Inflammatory macrophage treated with lipopolysaccharide for 4 hours (primary cell): ENCODE data around the gene ST6GAL2.

Experiments used
- DNase-seq: peaks from one replicate; pipeline ENCODE4 v3.0.0-alpha.2; 2020

ST6GAL2 gene

DNA sequence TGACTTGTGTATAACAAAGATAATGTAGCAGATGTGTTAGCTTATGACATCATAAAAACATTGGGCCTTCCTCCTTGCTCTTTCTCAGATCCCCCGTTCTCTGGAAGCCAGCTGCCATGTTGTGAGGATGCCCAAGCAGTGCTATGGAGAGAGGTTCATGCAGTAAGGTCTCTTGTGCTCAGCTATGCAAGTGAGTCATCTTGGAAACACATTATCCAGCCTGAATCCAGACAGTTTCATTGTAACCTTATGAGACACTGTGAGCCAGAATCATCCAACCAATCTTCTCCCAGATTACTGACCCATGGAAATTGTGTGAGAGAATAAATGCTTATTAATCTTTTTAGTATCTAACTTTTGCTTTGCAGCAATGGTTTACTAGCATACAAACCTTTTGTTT lies 60.8 kb downstream of the ST6GAL2 start:
- DNase-seq: no peak

DNA sequence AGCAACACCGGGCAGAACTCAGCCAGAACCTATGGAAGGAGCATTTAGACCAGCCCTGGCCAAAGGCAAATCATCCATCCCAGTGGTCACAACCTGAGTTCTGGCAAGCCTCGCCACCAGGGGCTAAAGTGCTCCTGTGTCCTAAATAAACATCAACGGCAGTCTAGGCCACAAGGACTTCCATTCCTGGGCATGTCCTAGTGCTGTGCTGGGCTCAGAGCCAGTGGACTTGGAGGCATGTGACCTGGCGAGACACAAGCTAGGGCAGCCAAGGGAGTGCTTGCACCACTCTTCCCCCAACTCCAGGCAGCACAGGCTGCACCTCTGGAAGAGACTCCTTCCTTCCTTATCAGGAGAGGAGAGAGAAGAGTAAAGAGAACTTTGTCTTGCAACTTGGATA lies 69.0 kb downstream of the ST6GAL2 start:
- DNase-seq: no peak

DNA sequence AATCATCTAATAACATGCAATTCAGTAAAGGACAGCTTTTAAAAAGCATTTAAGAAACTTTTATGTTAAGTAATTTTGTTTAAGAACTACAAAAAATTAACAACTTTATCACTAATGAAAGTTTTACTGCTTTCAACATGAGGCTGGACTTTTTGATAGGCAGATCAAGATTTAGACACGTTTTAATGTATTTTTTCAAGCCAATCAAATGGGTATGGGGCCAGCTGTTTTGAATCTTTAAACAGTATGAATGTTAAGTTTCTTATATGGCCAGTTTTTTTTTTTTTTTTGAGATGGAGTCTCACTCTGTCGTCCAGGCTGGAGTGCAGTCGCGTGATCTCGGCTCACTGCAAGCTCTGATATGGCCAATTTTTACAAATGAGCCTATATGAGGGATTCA lies 73.1 kb downstream of the ST6GAL2 start:
- no peak for DNase-seq

DNA sequence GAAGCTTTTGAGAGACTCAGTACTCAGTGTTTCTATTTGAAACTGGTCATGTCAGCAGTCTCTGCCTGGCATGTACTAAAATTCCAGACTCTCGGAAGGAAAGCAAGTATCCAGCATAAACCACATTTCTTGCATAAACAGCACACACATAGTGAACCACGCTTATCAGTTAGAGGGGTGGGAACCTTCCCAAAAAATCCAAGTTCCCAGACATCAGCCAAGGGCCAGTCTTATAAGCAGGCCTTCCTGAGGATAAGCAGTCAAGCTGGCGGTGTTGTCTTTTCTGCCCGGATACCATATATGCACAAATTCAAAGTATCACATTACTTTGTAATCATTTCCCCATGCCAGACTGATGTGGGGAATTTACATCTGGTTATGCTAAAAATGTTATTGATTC lies 73.6 kb downstream of the ST6GAL2 start:
- no peak for DNase-seq

DNA sequence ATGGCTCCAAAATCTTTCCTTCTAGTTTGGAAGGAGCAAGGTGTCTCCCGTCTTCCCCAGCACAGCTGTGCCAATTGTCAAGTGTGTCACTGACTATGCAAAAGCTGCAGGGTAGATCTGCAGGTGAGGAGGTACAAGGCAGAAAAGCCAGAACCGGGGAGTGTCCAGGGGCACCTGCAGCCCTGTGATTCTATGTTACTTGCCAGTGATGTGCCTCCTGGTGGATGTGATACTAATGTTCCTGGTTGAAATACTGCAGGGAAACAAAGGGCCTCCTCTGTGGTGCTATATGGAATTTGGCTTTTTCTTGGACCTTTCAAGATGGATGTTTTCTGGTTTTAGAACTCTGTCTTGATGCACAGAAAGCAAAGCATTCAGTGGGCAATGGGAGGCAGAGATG lies 80.3 kb downstream of the ST6GAL2 start:
- DNase-seq: no peak

DNA sequence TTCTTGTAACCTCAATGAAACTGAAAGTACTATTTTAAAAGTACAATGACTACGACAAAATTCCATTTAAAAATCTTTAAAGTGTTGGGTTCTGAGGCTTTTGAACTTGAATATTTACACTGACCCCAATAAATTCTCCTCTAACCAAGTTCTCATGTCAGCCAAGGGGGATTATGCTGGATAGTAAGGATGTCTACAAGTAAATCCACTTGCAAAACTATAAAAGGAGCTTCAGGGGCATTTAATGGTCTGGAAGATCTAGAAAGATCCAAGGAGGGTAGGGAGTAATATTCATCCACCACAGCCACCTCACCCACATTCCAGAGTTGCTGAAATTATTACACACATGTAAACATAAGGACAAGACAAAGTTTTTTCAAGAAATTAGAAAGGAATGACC lies 81.8 kb downstream of the ST6GAL2 start:
- no peak for DNase-seq

DNA sequence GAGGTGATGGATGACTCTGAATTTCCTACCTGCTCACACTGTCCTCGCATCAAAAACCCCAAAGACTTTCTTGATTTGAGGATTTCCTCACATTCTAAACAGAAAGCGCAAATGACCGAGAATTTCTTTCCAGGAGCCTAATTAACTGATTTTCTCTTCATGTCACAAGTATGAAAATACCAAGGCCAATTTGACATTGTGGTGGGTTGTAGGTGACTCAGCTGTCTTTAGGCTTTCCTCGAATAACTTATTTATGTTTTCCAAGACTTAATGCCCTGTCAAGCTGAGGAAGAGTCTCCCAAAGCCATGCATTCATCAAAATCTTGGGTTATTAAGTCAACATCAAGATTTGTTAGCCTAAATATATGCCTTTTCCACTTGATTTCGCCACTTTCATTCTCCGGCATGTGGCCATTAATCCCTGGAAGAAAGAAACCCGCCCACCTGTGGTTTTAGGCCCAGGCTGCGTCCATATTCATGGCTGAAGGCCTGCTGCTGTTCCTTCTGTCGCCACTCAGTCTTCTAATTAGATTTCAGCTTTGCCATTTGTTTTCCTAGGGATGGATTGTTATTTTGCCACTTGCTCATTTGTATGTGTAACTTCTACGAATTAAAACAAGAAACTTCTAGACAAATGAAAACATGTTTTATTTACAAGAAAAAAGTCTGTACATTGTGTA lies 84.9 kb downstream of the ST6GAL2 start:
- no peak for DNase-seq

DNA sequence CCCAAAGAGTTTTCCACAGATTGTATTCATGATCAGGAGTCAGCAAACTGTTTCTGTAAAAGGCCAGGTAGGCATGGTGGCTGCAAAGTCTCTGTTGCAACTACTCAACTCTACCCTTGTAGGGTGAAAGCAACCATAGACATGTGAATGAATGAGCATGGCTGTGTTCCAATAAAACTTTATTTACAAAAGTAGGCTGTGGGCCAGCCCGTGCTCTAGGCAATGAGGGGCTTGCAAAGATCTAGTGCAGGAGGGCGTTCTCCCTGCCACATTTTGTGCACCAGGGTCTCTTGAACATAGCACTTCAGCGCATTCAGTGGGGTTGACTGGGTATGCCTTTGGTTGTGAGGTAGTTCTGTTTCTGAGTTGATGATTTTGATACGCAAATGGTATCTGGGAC lies 85.8 kb downstream of the ST6GAL2 start:
- no peak for DNase-seq

DNA sequence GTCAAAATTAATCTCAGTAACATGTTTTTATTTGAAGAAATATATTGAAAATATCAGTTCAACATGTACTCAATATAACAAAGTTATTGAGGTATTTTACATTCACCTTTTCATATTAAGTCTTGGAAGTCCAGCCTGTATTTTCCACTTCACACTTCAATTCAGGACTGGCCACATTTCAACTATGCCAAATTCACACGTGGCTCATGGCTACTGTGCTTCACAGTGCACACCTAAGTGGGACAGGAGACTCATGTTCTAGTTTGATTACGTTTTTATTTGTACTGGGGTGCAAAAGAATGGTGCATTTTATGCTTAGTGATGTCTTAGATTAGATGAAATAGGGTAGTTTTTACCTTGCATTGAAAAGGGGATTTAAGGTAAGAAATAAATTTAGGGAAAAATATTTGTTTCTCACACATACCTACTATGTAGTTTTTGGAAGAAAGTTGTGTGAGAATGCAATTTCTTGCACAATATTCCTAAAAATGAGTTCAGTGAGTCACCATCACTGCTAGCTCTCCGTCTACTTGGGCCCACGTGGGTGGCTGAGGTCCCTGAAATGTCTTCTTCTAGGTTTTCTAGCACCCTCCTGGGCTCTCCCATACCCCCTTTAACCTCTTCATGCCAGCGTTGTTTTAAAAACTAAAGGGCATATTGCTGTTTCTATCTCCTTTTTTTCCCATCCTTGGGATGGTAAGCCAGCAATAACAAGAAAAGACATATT lies 87.0 kb downstream of the ST6GAL2 start:
- DNase-seq: no peak

DNA sequence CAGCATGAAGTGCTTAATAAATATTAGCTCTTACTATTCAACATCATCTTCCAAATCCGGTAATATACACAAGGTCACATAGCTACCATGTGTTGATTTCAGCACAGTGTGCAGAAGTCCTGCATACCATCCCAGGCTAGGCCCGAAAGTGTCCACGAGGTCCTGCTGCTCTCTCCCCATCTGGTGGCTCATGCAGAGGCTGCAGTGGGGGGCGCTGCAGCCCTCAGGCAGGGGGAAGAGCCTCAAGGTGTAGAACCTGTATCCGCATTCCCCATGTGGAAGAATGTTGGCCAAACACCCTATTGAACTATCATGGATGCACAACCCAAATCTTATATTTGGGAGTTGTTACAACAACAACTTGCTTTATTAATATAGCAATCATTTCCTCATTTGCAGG lies 88.5 kb downstream of the ST6GAL2 start:
- DNase-seq: no peak

DNA sequence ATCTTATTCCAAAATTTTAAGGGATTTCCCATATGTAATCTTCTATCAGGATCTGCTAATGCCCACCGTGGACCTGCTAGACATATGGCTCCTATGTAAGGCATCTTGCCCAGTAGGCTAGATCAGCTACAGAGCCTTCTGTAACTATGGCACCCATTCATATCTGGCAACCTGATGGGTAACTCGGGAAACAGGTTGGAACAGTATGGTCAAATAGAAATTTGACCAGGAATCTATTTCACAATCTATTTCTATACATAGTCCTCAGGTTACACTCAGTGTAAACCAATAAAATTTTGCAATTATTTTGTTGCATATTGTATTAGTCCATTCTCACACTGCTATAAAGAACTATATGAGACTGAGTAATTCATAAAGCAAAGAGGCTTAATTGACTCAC lies 93.3 kb downstream of the ST6GAL2 start:
- no peak for DNase-seq

DNA sequence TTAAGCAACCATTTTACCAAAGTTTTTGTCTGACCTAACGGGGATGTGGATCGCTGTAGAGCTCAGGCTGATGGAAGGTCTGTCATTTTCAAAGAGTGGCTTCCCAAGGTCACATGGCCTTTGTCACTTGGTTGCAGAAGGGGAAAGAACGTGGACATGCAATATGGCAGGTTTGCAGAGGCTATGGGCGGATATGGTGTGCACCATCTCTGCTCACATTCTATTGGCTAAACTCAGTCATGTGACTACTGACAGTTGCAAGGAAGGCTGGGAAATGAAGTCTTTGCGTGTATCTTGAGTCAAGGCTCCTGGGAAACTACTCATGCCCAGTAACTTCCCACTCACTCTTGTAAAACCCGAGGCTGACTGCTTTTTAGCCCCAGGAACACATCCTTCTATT lies 96.8 kb downstream of the ST6GAL2 start:
- DNase-seq: no peak

DNA sequence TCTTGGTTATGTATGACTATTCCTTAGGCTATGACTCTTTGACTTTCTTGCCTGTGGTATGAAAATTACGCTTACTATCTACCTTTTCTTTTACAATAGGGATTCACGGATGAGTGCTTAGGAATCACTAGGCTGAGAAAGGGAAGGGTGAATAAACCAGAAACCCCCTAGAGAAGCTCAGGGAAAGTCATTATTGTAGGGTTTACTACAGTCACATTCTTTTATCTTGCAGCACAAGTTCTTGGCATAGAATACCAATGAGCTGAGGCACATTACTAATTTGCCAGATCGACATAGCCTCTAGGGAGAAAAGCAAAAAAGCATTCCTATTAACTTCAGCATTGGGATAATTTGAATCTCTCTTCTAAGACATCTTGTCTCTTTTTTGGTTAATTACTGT lies 103.3 kb downstream of the ST6GAL2 start:
- no peak for DNase-seq

DNA sequence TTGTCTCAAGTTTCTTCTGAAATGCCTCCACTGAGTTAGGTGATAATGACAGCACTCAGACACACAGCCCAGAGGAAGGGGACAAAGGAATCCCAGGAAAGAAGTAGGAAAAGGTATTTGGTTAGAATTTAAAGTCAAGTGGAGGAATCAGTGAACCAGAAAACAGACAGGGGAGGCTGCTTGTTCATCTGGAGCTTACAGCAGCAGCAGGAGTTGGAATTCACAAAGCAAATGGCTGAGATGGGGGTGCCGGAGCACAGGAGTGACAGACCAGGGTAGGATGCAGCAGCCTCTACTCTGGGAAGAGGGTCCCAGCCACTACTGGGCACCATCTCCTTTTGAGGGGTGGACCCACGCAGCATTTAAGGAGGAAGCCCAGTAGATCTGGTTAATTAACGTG lies 104.8 kb downstream of the ST6GAL2 start:
- DNase-seq: no peak

DNA sequence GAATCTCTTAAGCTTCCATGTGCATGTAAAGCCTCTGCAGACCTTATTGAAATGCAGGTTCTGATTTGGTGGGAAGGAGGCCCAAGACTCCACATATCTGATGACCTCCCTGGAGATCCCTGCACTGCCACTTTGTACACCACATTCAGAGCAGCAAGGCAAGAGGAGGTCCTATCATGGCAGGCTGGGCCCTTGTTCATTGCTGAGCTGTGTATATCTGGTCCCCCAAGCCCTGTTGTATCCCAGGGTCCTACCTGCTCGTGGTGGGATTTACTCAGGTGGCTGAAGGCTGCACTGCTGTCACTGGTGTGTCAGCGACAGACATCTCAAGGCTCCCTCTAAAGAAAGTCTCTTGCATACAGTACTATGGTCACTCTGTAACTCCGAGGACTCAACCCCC lies 114.2 kb downstream of the ST6GAL2 start:
- DNase-seq: no peak

DNA sequence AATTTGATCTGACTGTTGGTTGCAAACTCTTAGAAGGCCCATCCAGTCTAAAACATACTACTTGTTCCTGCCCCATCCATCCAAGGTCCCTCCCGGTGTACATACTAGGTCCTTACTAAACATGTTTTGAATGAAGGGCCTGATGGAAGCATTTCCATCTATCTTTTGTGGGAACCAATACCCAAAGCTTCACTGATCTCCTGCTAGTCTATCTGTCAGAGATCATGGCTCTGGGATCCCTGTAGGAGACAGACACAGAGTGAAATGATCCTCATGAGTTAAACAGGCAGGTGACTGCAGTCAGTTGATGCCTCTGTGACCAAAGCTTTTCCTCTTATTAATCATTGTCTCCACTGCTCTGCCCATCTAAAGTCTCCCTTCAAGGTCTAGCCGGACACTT lies 115.0 kb downstream of the ST6GAL2 start:
- DNase-seq: no peak

DNA sequence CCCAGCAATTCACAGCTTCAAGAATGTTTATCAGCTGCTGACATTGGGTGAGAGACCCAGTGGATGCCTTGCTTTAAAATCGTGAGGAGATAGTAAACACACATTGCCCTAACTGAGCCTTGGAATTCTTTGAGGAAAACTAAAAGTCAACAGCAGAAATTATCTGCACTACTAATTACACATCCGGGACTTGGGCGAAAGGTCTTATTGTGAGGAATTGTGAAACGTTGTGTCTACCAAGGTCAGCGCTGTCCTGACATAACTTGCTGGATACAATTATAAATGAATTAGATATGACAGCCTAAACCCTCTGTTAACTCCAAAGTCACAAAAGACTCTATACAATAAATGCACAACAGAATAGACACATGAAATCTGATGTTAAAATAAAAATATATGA lies 121.4 kb downstream of the ST6GAL2 start:
- DNase-seq: no peak

DNA sequence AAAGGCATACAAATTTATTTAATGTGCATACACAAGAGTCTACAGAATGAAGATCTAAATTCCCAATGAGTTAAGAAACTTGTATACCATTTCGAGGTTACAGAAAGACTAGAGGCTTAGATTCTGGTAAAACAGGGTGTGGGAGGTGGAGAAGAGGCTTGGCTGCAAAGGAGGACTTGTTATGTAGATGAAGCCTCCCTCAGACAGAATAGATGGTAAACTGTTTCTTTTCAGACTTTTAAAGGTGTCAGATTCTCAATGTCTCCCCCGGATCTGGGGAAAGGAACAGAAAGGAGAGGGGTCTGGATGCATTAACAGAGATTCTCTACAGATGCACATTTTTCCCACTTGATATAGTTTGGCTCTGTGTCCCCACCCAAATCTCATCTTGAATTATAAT lies 126.0 kb downstream of the ST6GAL2 start:
- no peak for DNase-seq

DNA sequence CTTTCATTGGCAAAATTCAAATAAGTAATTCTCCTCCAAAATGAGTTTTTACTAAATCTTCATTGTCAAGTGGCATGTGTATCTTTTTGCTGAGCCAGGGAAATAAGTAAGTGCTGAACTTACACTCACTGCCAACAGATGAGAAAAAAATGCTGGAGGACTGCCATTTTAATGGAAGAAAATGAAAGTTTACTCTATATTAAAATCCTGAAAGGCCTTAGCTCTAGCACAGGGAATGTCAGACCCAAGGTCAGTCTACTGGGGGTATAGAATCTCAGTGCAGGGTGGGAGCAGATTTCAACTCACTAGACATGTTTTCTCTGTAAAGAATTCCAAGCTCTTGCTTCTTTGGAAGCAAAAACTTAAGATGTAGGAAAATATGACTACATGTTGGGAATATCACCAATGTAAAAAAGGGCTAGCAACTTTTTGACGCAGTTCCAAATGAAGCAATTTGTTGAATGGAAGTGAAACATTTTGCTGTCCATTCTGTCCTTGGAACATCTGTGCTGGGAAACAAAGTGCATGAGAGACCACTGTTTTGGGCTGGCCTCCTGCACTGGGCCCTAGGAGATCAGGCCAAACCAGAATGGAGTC lies 127.0 kb downstream of the ST6GAL2 start:
- no peak for DNase-seq
